Lung (tissue), 12 donors: Measurements from ENCODE around the gene GYS1. TPM values are rescaled to one million over a fixed set of nuclear protein-coding genes. Genes with fewer than 3 reads are reported as not detected.

Source experiments
- ATAC-seq: fragments of 200-7000 bp; cut with Tn5 transposase; one replicate; pipeline ENCODE4 v1.9.1; 2020; ENCODE audit warnings: moderate number of reproducible peaks; ENCODE audit not compliant: insufficient read depth, low FRiP score
- DNase-seq, 3 donors: peaks; one replicate each; pipeline ENCODE4 v3.0.0-alpha.2; 2013 to 2017
- H3K27ac ChIP-seq, 2 donors: one replicate each; pipeline ENCODE4 v1.5.1; 2013; ENCODE audit warnings: mild to moderate bottlenecking in 2 of 2, moderate library complexity in 2 of 2, control low read depth in 1 of 2, inconsistent platforms in 1 of 2, low read depth in 1 of 2, low read length in 1 of 2
- H3K27me3 ChIP-seq, 3 donors: one replicate each; pipeline ENCODE4 v1.5.1; 2013; ENCODE audit warnings: low read length in 2 of 3; ENCODE audit not compliant: control insufficient read depth in 3 of 3, insufficient read depth in 3 of 3
- H3K36me3 ChIP-seq, 4 donors: one replicate each; pipeline ENCODE4 v1.5.1; 2013; ENCODE audit warnings: low read length in 4 of 4, mild to moderate bottlenecking in 1 of 4, moderate library complexity in 1 of 4; ENCODE audit not compliant: control insufficient read depth in 4 of 4, insufficient read depth in 4 of 4
- H3K4me1 ChIP-seq, 5 donors: one replicate each; pipeline ENCODE4 v1.5.1; 2013; ENCODE audit warnings: low read length in 5 of 5, mild to moderate bottlenecking in 2 of 5, moderate library complexity in 1 of 5; ENCODE audit not compliant: control insufficient read depth in 5 of 5, insufficient read depth in 5 of 5
- H3K4me3 ChIP-seq: one replicate; pipeline ENCODE4 v1.5.1; 2013; ENCODE audit warnings: mild to moderate bottlenecking, control low read depth, moderate library complexity
- H3K9ac ChIP-seq, 2 donors: one replicate each; pipeline ENCODE4 v1.5.1; 2013; ENCODE audit warnings: low read length in 2 of 2, control low read depth in 1 of 2; ENCODE audit not compliant: insufficient read depth in 1 of 2
- H3K9me3 ChIP-seq, 4 donors: one replicate each; pipeline ENCODE4 v1.5.1; 2013; ENCODE audit warnings: low read length in 3 of 4, mild to moderate bottlenecking in 1 of 4, moderate library complexity in 1 of 4; ENCODE audit not compliant: control insufficient read depth in 4 of 4, insufficient read depth in 3 of 4
- CTCF ChIP-seq: IDR thresholded peaks from 2 replicates; pipeline ENCODE4 v1.5.1; 2012; ENCODE audit warnings: mild to moderate bottlenecking; ENCODE audit errors: control extremely low read depth, extremely low read depth
- WGBS, 2 donors: extraction: QIAGEN DNeasy Blood & Tissue Kit; methylation state at CpG; one replicate each; pipeline ENCODE4 v1.1.7; 2013; 5-methylcytosine and 5-hydroxymethylcytosine counted together
- polyA plus RNA-seq, 2 donors: library from polyadenylated mRNA; stranded (reverse); fragments of 200-250 nt; gene quantifications; one replicate each; pipeline ENCODE4 v1.2.1, GENCODE V29; 2013
- total RNA-seq, 2 donors: library from RNA; depleted of rRNA in 1 of 2; stranded (reverse); fragments of >200 nt in 1 of 2; gene quantifications; one replicate each; pipeline ENCODE4 v1.2.1, GENCODE V29; 2014 to 2021
- donor health status: control.
- donor health status: control.
- donor health status: Bipolar disorder and iron deficiency.
- donor health status: healthy.
- donor health status: DM: yes; HTN: yes; CAD: no.

Gene GYS1
- total and polyA plus RNA-seq, 4 donors = 22.7 to 49.7 (median 31.9) TPM

GRCh38 chr19:48968179-48968661, 24.9 kb downstream of the GYS1 start:
- no peak overlapping the region for H3K4me3 ChIP-seq
- peak overlapping the region in 1 of 2 donors; percentile 55 for H3K27ac ChIP-seq
- WGBS, 2 donors = 66 to 76% methylated on average over 4 of the region's 4 CpGs
- no peaks in the 10 kb centered on the region for H3K27me3 ChIP-seq
- peaks cover 10 to 51% (median 22%) of the 10 kb centered on the region in 4 donors for H3K36me3 ChIP-seq
- DNase-seq (no peak), ATAC-seq (no peak)
- H3K4me1 ChIP-seq = peaks cover 3 to 27% (median 14%) of the 10 kb centered on the region in 5 donors
- no peak overlapping the region for H3K9ac ChIP-seq
- TF ChIP-seq CTCF = no peak
- H3K9me3 ChIP-seq = no peaks in the 10 kb centered on the region

GRCh38 chr19:48967346-48968178, 25.5 kb downstream of the GYS1 start:
- TF ChIP-seq CTCF = no peak
- 60 to 71% methylated on average over 14 of the region's 14 CpGs for WGBS, 2 donors
- Histone ChIP-seq H3K27me3 (no peaks in the 10 kb centered on the region), H3K9me3 (no peaks in the 10 kb centered on the region), H3K36me3 (peaks cover 5 to 51% (median 21%) of the 10 kb centered on the region in 4 donors), H3K4me3 (no peak overlapping the region), H3K4me1 (peaks cover 5 to 30% (median 16%) of the 10 kb centered on the region in 5 donors), H3K27ac (peak overlapping the region in 1 of 2 donors; percentile 79), H3K9ac (no peak overlapping the region)
- DNase-seq (peak in 2 of 3 donors; percentile 29 to 39), ATAC-seq (no peak)

- WGBS, 2 donors = 68 to 74% methylated on average over 10 of the region's 10 CpGs
- TF ChIP-seq CTCF = no peak
- H3K4me1 ChIP-seq = peaks cover 5 to 35% (median 16%) of the 10 kb centered on the region in 5 donors
- DNase-seq = no peak
- peaks cover 4 to 51% (median 20%) of the 10 kb centered on the region in 4 donors for H3K36me3 ChIP-seq
- H3K4me3 ChIP-seq = peak overlapping the region; percentile 88
- no peak for ATAC-seq
- no peaks in the 10 kb centered on the region for H3K9me3 ChIP-seq
- H3K27ac ChIP-seq = peak overlapping the region in 1 of 2 donors; percentile 79
- H3K27me3 ChIP-seq = no peaks in the 10 kb centered on the region
- H3K9ac ChIP-seq = peak overlapping the region in 1 of 2 donors; percentile 40
Measured at GRCh38 chr19:48966541-48967345, 26.4 kb downstream of the GYS1 start.
